Endothelial cell of umbilical vein (primary cell): ENCODE data around the gene RUNDC1. TPM values are rescaled to one million over a fixed set of nuclear protein-coding genes. Genes with fewer than 3 reads are reported as not detected.
A peak's percentile ranks its signal among the peaks of the same experiment; 100 is the strongest.

ENCODE experiments used
- BruUV-seq: library from RNA; stranded (reverse); fragments of 400-500 nt; replicated peaks from 2 replicates; lab custom pipeline; 2021; lab: Mats Ljungman, UMichigan
- CTCF ChIA-PET: fragments of 300-600, 350-600 bp; sonication (Branson Sonifier 250); formaldehyde crosslinking; loops from one replicate; lab custom pipeline; 2021; ENCODE audit warnings: antibody characterized with exemption, inconsistent platforms; lab: Charles Lee
- POLR2A ChIA-PET: fragments of 300-600, 350-600 bp; sonication (Branson Sonifier 250); formaldehyde crosslinking; loops from one replicate; lab custom pipeline; 2021; ENCODE audit warnings: antibody characterized with exemption, inconsistent platforms; lab: Charles Lee
- DNase-seq: peaks from one replicate; pipeline ENCODE4 v3.0.0-alpha.2; 2011; ENCODE audit warnings: low read depth, low spot score
- FAIRE-seq: peaks from 2 replicates; lab custom pipeline; 2011; peaks lifted over from hg19 to GRCh38; lab: Jason Lieb, UNC
- H2AFZ ChIP-seq: 2 replicates; pipeline ENCODE4 v1.6.0; 2012; ENCODE audit warnings: low read depth, low read length, control low read depth, inconsistent platforms
- H3K27ac ChIP-seq: 2 replicates; pipeline ENCODE4 v1.5.1; 2011; ENCODE audit warnings: low read depth, mild to moderate bottlenecking, control low read depth, low read length, moderate library complexity; ENCODE audit not compliant: insufficient read depth
- H3K27me3 ChIP-seq, 2 experiments: 2 replicates each; pipeline versions ENCODE4 v1.6.0 to v1.6.1; 2011; ENCODE audit warnings: low read length in 2 of 2, mixed read lengths in 1 of 2; ENCODE audit not compliant: control insufficient read depth in 2 of 2, insufficient read depth in 2 of 2
- H3K36me3 ChIP-seq, 2 experiments: 2 replicates in 1 of 2; 3 replicates in 1 of 2; pipeline ENCODE4 v1.5.1; 2011; ENCODE audit warnings: low read length in 2 of 2, mild to moderate bottlenecking in 1 of 2, moderate library complexity in 1 of 2; ENCODE audit not compliant: control insufficient read depth in 2 of 2, insufficient read depth in 2 of 2; ENCODE audit errors: extremely low read depth in 1 of 2
- H3K4me1 ChIP-seq: 3 replicates; pipeline ENCODE4 v1.5.1; 2011; ENCODE audit warnings: mild to moderate bottlenecking, low read length; ENCODE audit not compliant: control insufficient read depth, insufficient read depth; ENCODE audit errors: extremely low read depth
- H3K4me2 ChIP-seq: 2 replicates; pipeline ENCODE4 v1.6.1; 2011; ENCODE audit warnings: low read length, control low read depth, mixed read lengths; ENCODE audit not compliant: insufficient read depth
- H3K4me3 ChIP-seq, 3 experiments: fragments of 200-600 bp in 1 of 3; sonication (generic), shearing (Covaris generic) in 1 of 3; replicated peaks in 1 of 3; 2 replicates each; pipeline ENCODE4 v1.5.1; 2011 to 2016; ENCODE audit warnings: control low read depth in 3 of 3, low read length in 3 of 3, mild to moderate bottlenecking in 2 of 3, inconsistent platforms in 1 of 3, low read depth in 1 of 3, moderate library complexity in 1 of 3; ENCODE audit not compliant: insufficient read depth in 1 of 3
- H3K79me2 ChIP-seq: 2 replicates; pipeline ENCODE4 v1.6.0; 2012; ENCODE audit warnings: low read length, inconsistent platforms; ENCODE audit not compliant: control insufficient read depth, insufficient read depth
- H3K9ac ChIP-seq: replicated peaks from 2 replicates; pipeline ENCODE3; 2011; ENCODE audit warnings: low read length, control low read depth; ENCODE audit not compliant: insufficient read depth; ENCODE audit errors: extremely low read depth
- H3K9me1 ChIP-seq: replicated peaks from 3 replicates; pipeline ENCODE4 v1.6.0; 2011; ENCODE audit warnings: mild to moderate bottlenecking, low read length; ENCODE audit not compliant: control insufficient read depth, insufficient read depth; ENCODE audit errors: extremely low read depth
- H3K9me3 ChIP-seq: replicated peaks from 2 replicates; pipeline ENCODE4 v1.5.1; 2012; ENCODE audit warnings: low read length, inconsistent platforms; ENCODE audit not compliant: control insufficient read depth, insufficient read depth
- H4K20me1 ChIP-seq: replicated peaks from 2 replicates; pipeline ENCODE3; 2011; ENCODE audit warnings: mild to moderate bottlenecking, low read length; ENCODE audit not compliant: control insufficient read depth, insufficient read depth; ENCODE audit errors: extremely low read depth
- EZH2 ChIP-seq: IDR thresholded peaks from 2 replicates; pipeline ENCODE4 v1.6.1; 2012; ENCODE audit warnings: borderline replicate concordance, low read depth, mild to moderate bottlenecking, moderate library complexity, low read length, inconsistent platforms; ENCODE audit not compliant: severe bottlenecking
- FOS ChIP-seq: IDR thresholded peaks from 2 replicates; pipeline ENCODE4 v1.6.1; 2011; ENCODE audit warnings: mild to moderate bottlenecking, low read length, moderate library complexity, borderline replicate concordance; ENCODE audit not compliant: insufficient read depth
- GATA2 ChIP-seq: IDR thresholded peaks from 2 replicates; pipeline ENCODE4 v1.7.0; 2011; ENCODE audit warnings: low read depth, mild to moderate bottlenecking, moderate library complexity, mixed read lengths, low read length; ENCODE audit not compliant: insufficient read length, insufficient read depth
- JUN ChIP-seq: IDR thresholded peaks from 2 replicates; pipeline ENCODE4 v1.6.1; 2011; ENCODE audit warnings: borderline replicate concordance, low read depth; ENCODE audit not compliant: insufficient read length, insufficient read depth
- MYC ChIP-seq: IDR thresholded peaks from one replicate; pipeline ENCODE4 v1.6.1; 2011; ENCODE audit warnings: mild to moderate bottlenecking, low read depth, low read length
- POLR2A ChIP-seq: IDR thresholded peaks from 2 replicates; pipeline ENCODE4 v1.6.1; 2012; ENCODE audit warnings: low read depth, mild to moderate bottlenecking, control low read depth, low read length
- POLR2AphosphoS5 ChIP-seq: IDR thresholded peaks from 2 replicates; pipeline ENCODE4 v1.6.1; 2012; ENCODE audit warnings: low read depth, mild to moderate bottlenecking, control low read depth, low read length, moderate library complexity; ENCODE audit not compliant: insufficient read depth
- dilution Hi-C: fragments of 300-500 bp; cut with MboI; formaldehyde crosslinking; loops from one replicate; pipeline ENCODE4 v1.15.0; 2019; ENCODE audit warnings: low sequenced_read_pairs; ENCODE audit not compliant: extremely low pct_ligation_motif_present
- intact Hi-C: fragments of 100-400 bp; cut with micrococcal nuclease; formaldehyde crosslinking; loops from one replicate; pipeline ENCODE4 v1.10.0; 2022
- polyA plus RNA-seq, 4 experiments: library from polyadenylated mRNA; depleted of rRNA in 3 of 4; stranded (reverse) in 3 of 4; unstranded in 1 of 4; fragments of >200 nt; gene quantifications; 2 replicates each; pipeline versions ENCODE4 v1.2.1 to v1.2.3, GENCODE V29; 2011 to 2012; ENCODE audit warnings: missing spikeins in 1 of 4
- total RNA-seq: library from RNA; stranded (reverse); gene quantifications from 2 replicates; pipeline ENCODE4 v1.2.3, GENCODE V29; 2021
- TF ChIP-seq, protein P1 (sequence below): IDR thresholded peaks from 2 replicates; pipeline ENCODE4 v1.6.1; 2011; ENCODE audit not compliant: insufficient read depth, insufficient read length
- TF ChIP-seq, protein P2 (sequence below), 2 donors: IDR thresholded peaks; 1 replicate in 1 of 2; 2 replicates in 1 of 2; pipeline ENCODE4 v1.5.1; 2011; ENCODE audit warnings: low read length in 2 of 2, mild to moderate bottlenecking in 2 of 2, moderate library complexity in 2 of 2, control low read depth in 1 of 2, inconsistent platforms in 1 of 2, low read depth in 1 of 2; ENCODE audit not compliant: insufficient read depth in 1 of 2; ENCODE audit errors: extremely low read depth in 1 of 2

Gene RUNDC1
- total and polyA plus RNA-seq, 2 donors (not counting 3 experiments of a cell fraction or from before 2014, with no cell fraction given), result 9.2 to 12.0 TPM

DNA sequence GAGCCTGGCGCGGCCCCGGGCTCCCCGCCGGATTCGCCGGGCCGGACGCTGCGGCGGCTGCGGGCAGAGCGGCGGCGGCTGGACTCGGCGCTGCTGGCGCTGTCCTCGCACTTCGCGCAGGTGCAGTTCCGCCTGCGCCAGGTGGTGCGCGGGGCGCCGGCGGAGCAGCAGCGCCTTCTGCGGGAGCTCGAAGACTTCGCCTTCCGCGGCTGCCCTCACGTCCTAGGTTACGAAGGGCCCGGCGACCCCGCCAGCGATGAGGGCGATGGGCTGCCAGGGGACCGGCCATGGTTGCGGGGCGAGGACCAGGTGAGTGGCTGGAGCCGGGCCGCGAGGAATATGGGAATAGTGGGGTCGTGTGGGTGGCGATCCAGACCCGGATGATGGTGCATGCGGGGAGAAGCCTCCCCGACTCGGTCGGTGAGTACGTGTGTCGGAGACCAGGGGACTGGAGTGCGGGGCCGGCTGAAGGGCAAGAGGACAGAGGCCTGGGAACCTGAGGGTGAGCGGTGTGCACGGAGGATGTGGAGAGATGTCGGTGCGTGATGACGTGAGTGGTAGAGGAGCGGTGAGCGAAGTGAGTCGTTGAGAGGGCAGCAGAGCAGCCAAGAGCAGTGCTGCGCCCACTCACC, 517 bp downstream of the RUNDC1 start:
- ChIA-PET POLR2A (no interaction called here), CTCF (interaction anchor here (2.2 kb wide), 1 partner anchor 17 kb away, joined by 15 read pairs; the partner anchor contains the start of gene RPL27)
- dilution Hi-C loops, result no loop called here
- Histone ChIP-seq H2AFZ (peak overlapping the region; percentile 70), H3K4me1 (peaks cover 23% of the 10 kb centered on the region), H3K9ac (peak overlapping the region; percentile 42), H3K9me1 (no peaks in the 10 kb centered on the region), H3K9me3 (no peaks in the 10 kb centered on the region), H3K36me3 (no peaks in the 10 kb centered on the region), H4K20me1 (no peaks in the 10 kb centered on the region), H3K27ac (peak overlapping the region; percentile 1), H3K27me3 (no peaks in the 10 kb centered on the region), H3K4me2 (peak overlapping the region; percentile 32), H3K4me3 (peak overlapping the region; percentile 10 to 88 (median 11)), H3K79me2 (peaks cover 16% of the 10 kb centered on the region)
- FAIRE-seq (peak; percentile 82), DNase-seq (peak; percentile 47)
- intact Hi-C loops, result loop anchor here (1.0 to 2.0 kb wide), 2 partner anchors 17 to 18 kb away; partner anchors contain the start of genes AARSD1 and RPL27
- no TSS peak for BruUV-seq
- TF ChIP-seq JUN (no peak), FOS (no peak), GATA2 (no peak), POLR2A (no peak), EZH2 (no peak), MYC (no peak), POLR2AphosphoS5 (no peak)
- TF ChIP-seq, protein P1, sequence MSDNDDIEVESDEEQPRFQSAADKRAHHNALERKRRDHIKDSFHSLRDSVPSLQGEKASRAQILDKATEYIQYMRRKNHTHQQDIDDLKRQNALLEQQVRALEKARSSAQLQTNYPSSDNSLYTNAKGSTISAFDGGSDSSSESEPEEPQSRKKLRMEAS, result no peak
- TF ChIP-seq, protein P2, sequence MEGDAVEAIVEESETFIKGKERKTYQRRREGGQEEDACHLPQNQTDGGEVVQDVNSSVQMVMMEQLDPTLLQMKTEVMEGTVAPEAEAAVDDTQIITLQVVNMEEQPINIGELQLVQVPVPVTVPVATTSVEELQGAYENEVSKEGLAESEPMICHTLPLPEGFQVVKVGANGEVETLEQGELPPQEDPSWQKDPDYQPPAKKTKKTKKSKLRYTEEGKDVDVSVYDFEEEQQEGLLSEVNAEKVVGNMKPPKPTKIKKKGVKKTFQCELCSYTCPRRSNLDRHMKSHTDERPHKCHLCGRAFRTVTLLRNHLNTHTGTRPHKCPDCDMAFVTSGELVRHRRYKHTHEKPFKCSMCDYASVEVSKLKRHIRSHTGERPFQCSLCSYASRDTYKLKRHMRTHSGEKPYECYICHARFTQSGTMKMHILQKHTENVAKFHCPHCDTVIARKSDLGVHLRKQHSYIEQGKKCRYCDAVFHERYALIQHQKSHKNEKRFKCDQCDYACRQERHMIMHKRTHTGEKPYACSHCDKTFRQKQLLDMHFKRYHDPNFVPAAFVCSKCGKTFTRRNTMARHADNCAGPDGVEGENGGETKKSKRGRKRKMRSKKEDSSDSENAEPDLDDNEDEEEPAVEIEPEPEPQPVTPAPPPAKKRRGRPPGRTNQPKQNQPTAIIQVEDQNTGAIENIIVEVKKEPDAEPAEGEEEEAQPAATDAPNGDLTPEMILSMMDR (IDR thresholded peaks at IDR 0.05; ENCODE audit: extremely low read depth in 1 of 2, insufficient read depth in 1 of 2, low read depth in 1 of 2, low read length in 2 of 2), result no peak
